ENCODE results near the gene FHIT.

DNA sequence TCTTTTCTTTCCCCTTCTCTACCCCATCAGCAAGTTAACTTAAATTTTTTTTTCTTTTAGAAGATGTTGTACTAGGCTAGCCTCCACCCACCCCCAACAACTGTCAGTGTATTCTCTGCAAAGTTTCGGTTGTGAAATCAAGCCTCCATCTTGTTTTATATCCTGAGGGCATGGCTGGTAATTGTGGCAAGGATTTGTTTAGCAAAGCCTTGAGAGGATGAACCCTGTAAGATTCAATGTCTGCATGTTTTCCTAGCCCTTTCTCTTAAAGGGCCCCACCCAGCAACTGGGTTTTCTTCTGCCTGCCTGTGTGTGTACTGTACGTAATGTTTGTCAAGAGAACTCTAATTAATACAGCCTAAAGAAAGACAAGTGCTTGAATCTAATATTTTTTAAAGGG is 475.3 kb downstream of the FHIT start:
- TF ChIP-seq YY1 (IDR thresholded peaks at IDR 0.05; ENCODE audit: insufficient read depth, insufficient read length) (no peak), SUZ12 (IDR thresholded peaks at IDR 0.05; ENCODE audit: extremely low read depth, insufficient read depth, insufficient read length) (no peak)
